ENCODE measurements around the gene MVD. TPM values are rescaled to one million over a fixed set of nuclear protein-coding genes. Genes with fewer than 3 reads are reported as not detected.
A peak's percentile ranks its signal among the peaks of the same experiment; 100 is the strongest.
"Not testable (repeated sequence)": the region's sequence is repeated elsewhere in the genome, so short reads cannot be mapped to it uniquely, and the experiment has no call there.

Gene MVD
- total RNA-seq, 1 donor = 111 TPM

DNA sequence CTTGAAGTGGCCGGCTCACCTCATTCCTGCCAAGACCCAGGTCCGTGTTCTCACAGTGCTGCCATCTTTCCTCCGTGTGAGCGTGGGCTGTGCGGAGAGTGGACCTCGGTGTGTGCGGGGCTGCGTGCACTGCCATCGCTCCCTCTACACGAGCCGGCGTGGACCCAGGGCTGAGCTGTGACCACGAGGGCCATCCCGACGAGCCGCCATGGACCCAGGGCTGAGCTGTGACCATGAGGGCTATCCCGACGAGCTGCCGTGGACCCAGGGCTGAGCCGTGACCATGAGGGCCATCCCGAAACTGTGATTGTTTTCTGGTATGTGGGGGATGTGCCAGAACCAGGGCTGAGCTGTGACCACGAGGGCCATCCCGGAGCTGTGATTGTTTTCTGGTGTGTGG is 8.9 kb upstream of the MVD start:
- TF ChIP-seq, protein P1, sequence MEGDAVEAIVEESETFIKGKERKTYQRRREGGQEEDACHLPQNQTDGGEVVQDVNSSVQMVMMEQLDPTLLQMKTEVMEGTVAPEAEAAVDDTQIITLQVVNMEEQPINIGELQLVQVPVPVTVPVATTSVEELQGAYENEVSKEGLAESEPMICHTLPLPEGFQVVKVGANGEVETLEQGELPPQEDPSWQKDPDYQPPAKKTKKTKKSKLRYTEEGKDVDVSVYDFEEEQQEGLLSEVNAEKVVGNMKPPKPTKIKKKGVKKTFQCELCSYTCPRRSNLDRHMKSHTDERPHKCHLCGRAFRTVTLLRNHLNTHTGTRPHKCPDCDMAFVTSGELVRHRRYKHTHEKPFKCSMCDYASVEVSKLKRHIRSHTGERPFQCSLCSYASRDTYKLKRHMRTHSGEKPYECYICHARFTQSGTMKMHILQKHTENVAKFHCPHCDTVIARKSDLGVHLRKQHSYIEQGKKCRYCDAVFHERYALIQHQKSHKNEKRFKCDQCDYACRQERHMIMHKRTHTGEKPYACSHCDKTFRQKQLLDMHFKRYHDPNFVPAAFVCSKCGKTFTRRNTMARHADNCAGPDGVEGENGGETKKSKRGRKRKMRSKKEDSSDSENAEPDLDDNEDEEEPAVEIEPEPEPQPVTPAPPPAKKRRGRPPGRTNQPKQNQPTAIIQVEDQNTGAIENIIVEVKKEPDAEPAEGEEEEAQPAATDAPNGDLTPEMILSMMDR (IDR thresholded peaks at IDR 0.05; ENCODE audit: insufficient read depth, low read depth, low read length) = no peak
- DNase-seq (ENCODE audit: low read depth) = no peak
- no peak overlapping the region for H3K4me3 ChIP-seq (ENCODE audit: low read depth, low read length)

DNA sequence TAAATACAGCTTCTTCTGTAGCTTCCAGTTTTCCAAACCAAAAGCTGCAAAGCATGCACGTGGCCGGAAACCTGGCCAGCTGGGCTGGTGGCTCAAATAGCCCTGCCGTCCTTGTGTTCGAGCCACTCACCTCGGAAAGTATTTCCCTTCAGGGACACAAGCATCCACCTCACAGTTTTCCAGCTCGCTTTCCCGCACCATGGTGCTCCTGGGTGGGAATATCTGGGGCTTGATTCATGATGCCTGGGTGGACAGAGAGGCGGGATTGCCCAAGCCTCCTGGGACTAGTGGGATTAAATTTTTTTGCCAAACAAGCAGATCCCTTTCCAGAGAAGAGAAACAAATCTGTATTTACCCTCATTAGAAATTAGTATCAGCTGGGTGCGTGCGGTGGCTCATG is 7.1 kb upstream of the MVD start:
- no peak for DNase-seq (ENCODE audit: low read depth)
- no peak overlapping the region for H3K4me3 ChIP-seq (ENCODE audit: low read depth, low read length)
- TF ChIP-seq, protein P1 (IDR thresholded peaks at IDR 0.05; ENCODE audit: insufficient read depth, low read depth, low read length) = no peak

DNA sequence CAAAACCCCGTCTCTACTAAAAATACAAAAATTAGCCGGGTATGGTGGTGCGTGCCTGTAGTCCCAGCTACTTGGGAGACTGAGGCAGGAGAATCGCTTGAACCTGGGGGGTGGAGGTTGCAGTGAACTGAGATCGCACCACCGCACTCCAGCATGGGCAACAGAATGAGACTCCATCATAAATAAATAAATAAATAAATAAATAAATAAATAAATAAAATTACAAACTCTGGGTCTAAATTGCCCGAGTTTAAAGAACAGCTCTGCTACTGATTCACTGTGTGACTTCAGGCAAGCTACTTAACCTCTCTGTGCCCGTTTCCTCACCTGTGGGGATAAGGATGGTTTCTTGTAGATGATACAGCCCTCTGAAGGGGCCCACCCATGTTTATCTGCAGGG is 6.6 kb upstream of the MVD start:
- H3K4me3 ChIP-seq (ENCODE audit: low read depth, low read length); DNase-seq (ENCODE audit: low read depth): not testable (repeated sequence)

DNA sequence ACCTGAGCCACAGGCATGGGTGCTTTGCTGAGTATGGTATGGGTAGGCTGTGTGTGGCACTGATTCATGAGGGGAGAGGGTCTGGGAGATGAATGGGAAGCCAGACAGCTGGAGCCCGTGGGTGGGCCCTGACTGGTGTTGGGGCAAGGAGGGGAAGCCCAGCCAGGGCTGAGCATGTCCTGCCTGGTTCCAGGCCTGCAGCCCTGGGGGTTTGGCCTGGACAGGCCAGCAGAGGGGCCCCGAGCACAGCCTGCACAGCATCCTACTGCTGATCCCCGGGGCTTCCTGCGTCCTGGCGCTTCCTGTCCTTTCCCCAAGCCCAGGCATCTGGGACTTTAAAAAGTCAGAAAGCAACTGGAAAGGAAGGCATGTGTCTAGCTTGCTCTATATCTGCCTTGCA is 4.6 kb upstream of the MVD start:
- TF ChIP-seq, protein P1 (IDR thresholded peaks at IDR 0.05; ENCODE audit: insufficient read depth, low read depth, low read length) = peak; percentile 35
- no peak overlapping the region for H3K4me3 ChIP-seq (ENCODE audit: low read depth, low read length)
- DNase-seq (ENCODE audit: low read depth) = peak; percentile 40

DNA sequence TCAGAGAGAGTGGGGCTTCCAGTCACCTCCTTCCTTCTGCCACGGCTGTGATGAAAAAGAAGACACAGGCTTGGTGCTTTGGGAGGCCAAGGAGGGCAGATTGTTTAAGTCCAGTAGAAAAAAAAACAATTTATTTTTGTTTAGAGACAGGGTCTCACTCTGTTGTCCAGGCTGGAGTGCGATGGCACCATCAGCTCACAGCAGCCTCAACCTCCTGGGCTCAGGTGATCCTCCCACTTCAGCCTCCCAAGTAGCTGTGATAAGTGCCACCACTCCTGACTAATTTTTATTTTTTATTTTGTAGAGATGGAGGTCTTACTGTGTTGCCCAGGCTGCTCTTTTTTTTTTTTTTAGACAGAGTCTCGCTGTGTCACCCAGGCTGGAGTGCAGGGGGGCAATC is 2.7 kb upstream of the MVD start:
- no peak overlapping the region for H3K4me3 ChIP-seq (ENCODE audit: low read depth, low read length)
- no peak for DNase-seq (ENCODE audit: low read depth)
- TF ChIP-seq, protein P1 (IDR thresholded peaks at IDR 0.05; ENCODE audit: insufficient read depth, low read depth, low read length) = no peak

DNA sequence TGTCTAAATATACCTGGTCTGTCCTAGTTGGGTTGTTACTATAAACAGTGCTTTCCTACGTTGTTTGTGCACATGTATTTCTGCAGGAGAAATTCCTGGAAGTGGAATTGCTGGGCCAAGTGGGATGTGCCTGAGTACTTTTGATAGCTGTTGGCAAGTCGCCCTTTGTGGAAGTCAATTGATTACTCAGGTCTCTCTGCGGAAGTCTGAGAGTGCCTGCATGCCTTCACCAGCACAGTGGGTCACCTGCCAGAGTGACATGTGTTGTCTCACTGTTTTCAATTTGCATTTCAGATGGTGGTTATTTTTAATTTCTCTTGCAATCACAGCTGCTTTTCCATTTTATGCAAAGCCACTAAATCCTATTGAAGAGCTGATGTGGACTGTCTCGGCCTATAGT is 2.3 kb upstream of the MVD start:
- TF ChIP-seq, protein P1 (IDR thresholded peaks at IDR 0.05; ENCODE audit: insufficient read depth, low read depth, low read length) = no peak
- no peak for DNase-seq (ENCODE audit: low read depth)
- H3K4me3 ChIP-seq (ENCODE audit: low read depth, low read length) = no peak overlapping the region

DNA sequence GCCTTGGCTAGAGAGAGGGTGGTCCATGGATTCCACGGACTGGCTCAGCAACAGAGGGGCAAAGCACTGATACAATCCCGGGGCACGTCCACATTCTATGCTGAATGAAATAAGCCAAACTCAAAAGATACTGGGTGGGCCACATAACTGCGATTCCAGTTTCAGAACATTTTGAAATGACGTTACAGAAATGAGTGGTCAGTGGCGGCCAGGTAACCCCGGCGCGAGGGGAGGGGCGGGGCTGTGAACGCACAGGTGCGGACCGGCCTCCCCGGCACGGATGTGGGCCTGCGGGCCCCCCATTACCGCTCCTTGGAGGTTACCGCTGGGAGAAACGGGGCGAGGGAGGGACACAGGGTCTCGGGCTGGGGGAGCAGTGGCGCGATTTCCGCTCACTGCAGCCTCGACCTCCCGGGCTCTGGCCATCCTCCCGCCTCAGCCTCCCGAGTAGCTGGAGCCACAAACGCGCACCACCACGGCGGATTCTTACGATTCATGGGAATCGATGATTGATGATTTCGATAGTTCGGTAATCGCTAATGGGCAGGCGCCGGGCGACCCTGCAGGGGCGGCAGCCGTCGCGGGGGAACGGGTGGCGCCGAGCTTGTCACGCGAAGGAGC is 559 bp downstream of the MVD start:
- peak overlapping the region; percentile 93 for H3K4me3 ChIP-seq (ENCODE audit: low read depth, low read length)
- TF ChIP-seq, protein P1 (IDR thresholded peaks at IDR 0.05; ENCODE audit: insufficient read depth, low read depth, low read length) = no peak
- DNase-seq (ENCODE audit: low read depth) = no peak

Measured in fibroblast of villous mesenchyme (primary cell).